Fibroblast of mammary gland (primary cell): ENCODE measurements around the gene TNFRSF6B.
A peak's percentile ranks its signal among the peaks of the same experiment; 100 is the strongest.

Source experiments
- DNase-seq: peaks from one replicate; pipeline ENCODE4 v3.0.0-alpha.2; 2010; ENCODE audit warnings: low read depth
- H3K4me3 ChIP-seq: 2 replicates; pipeline ENCODE4 v1.5.1; 2011; ENCODE audit warnings: low read depth, mild to moderate bottlenecking, low read length, moderate library complexity; ENCODE audit not compliant: control insufficient read depth
- CTCF ChIP-seq: conservative IDR thresholded peaks from 2 replicates; pipeline ENCODE4 v1.5.1; 2011; ENCODE audit warnings: low read depth, low read length, inconsistent platforms; ENCODE audit not compliant: control insufficient read depth, insufficient read depth

TNFRSF6B gene

GRCh38 chr20:63653974-63654668 lies 42.3 kb upstream of the TNFRSF6B start:
- no peak for TF ChIP-seq CTCF

GRCh38 chr20:63655249-63655648 lies 41.2 kb upstream of the TNFRSF6B start:
- TF ChIP-seq CTCF: no peak
- DNase-seq: no peak
- no peak overlapping the region for H3K4me3 ChIP-seq

More at GRCh38 chr20:63653974-63654668, 42.3 kb upstream of the TNFRSF6B start:
- H3K4me3 ChIP-seq: no peak overlapping the region
- no peak for DNase-seq

- DNase-seq: no peak
- TF ChIP-seq CTCF: no peak
- no peak overlapping the region for H3K4me3 ChIP-seq
Measured at GRCh38 chr20:63656451-63656850, 40.0 kb upstream of the TNFRSF6B start.

- no peak for TF ChIP-seq CTCF
- peak; percentile 20 for DNase-seq
- H3K4me3 ChIP-seq: peak overlapping the region; percentile 86
Measured at GRCh38 chr20:63657260-63657936, 39.1 kb upstream of the TNFRSF6B start.

- DNase-seq: peak; percentile 90
- TF ChIP-seq CTCF: no peak
- H3K4me3 ChIP-seq: peak within 1 kb of the TSS; percentile 86
Measured at GRCh38 chr20:63657937-63658748, 38.3 kb upstream of the TNFRSF6B start, which contains the start of gene RTEL1. Gene RTEL1 (plus strand): TSS chr20:63658312. CDS start chr20:63659403, 1,091 bp downstream.

- H3K4me3 ChIP-seq: peak overlapping the region; percentile 86
- TF ChIP-seq CTCF: no peak
- DNase-seq: peak; percentile 45
Measured at GRCh38 chr20:63658749-63659187, 37.7 kb upstream of the TNFRSF6B start.
